GM12891 (cell line): ENCODE data around the gene HOXB13.

Source experiments
- DNase-seq: peaks from one replicate; pipeline ENCODE4 v3.0.0; 2011; ENCODE audit warnings: low spot score; ENCODE audit not compliant: insufficient read length
- FAIRE-seq: peaks from 2 replicates; lab custom pipeline; 2011; peaks lifted over from hg19 to GRCh38; lab: Jason Lieb, UNC
- PAX5 ChIP-seq: IDR thresholded peaks from 2 replicates; pipeline ENCODE4 v1.6.1; 2011; ENCODE audit warnings: low read length, moderate library complexity, mild to moderate bottlenecking; ENCODE audit not compliant: insufficient read depth, severe bottlenecking
- POLR2A ChIP-seq: IDR thresholded peaks from 2 replicates; pipeline ENCODE4 v1.6.1; 2011; ENCODE audit warnings: low read depth, low read length, control low read depth
- POLR2AphosphoS5 ChIP-seq: IDR thresholded peaks from 2 replicates; pipeline ENCODE4 v1.6.1; 2011; ENCODE audit warnings: low read depth, low read length, control low read depth
- POU2F2 ChIP-seq: IDR thresholded peaks from 2 replicates; pipeline ENCODE4 v1.6.1; 2011; ENCODE audit warnings: low read depth, mild to moderate bottlenecking, control low read depth, low read length, moderate library complexity
- SPI1 ChIP-seq: IDR thresholded peaks from 2 replicates; pipeline ENCODE4 v1.6.1; 2011; ENCODE audit warnings: low read depth, low read length, control low read depth
- TAF1 ChIP-seq: IDR thresholded peaks from 2 replicates; pipeline ENCODE4 v1.6.1; 2011; ENCODE audit warnings: low read depth, low read length, control low read depth

The HOXB13 gene

DNA sequence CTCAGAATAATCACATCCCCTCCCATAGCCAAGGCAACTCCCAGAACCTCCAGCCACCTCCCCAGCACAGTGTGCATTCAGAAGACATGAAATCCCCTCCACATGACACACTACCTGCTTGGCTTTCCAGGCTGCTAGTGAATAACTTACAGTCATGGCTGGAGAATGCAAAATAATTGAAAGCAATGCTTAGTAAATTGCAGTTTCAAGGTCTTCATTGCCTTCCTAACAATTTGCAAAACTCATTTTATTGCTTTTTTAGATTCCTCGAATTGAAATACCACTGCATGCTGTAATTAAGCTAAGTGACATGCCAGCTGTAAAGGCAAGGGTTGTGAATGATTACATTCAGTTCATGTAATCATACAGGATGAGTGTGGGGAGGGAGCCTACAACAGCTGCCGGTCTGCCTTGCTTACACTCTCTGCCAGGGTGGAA, 29.0 kb upstream of the HOXB13 start:
- no peak for TF ChIP-seq PAX5
- no peak for TF ChIP-seq POLR2AphosphoS5
- TF ChIP-seq POLR2A, result no peak
- TF ChIP-seq SPI1, result no peak
- TF ChIP-seq TAF1, result no peak
- TF ChIP-seq POU2F2, result no peak
- DNase-seq (no peak), FAIRE-seq (no peak)

- DNase-seq, result no peak
- no peak for FAIRE-seq
- no peak for TF ChIP-seq POU2F2
- no peak for TF ChIP-seq PAX5
- TF ChIP-seq TAF1, result no peak
- TF ChIP-seq POLR2A, result no peak
- no peak for TF ChIP-seq POLR2AphosphoS5
- peak; percentile 39; the same call in 1 of the 2 replicates for TF ChIP-seq SPI1
These were observed 28.3 kb upstream of the HOXB13 start for GRCh38 chr17:48756830-48757251.

GRCh38 chr17:48755356-48755755, 26.8 kb upstream of the HOXB13 start:
- no peak for TF ChIP-seq POLR2AphosphoS5
- TF ChIP-seq POU2F2, result no peak
- no peak for TF ChIP-seq POLR2A
- TF ChIP-seq PAX5, result no peak
- TF ChIP-seq TAF1, result no peak
- TF ChIP-seq SPI1, result no peak
- DNase-seq, result no peak
- no peak for FAIRE-seq

DNA sequence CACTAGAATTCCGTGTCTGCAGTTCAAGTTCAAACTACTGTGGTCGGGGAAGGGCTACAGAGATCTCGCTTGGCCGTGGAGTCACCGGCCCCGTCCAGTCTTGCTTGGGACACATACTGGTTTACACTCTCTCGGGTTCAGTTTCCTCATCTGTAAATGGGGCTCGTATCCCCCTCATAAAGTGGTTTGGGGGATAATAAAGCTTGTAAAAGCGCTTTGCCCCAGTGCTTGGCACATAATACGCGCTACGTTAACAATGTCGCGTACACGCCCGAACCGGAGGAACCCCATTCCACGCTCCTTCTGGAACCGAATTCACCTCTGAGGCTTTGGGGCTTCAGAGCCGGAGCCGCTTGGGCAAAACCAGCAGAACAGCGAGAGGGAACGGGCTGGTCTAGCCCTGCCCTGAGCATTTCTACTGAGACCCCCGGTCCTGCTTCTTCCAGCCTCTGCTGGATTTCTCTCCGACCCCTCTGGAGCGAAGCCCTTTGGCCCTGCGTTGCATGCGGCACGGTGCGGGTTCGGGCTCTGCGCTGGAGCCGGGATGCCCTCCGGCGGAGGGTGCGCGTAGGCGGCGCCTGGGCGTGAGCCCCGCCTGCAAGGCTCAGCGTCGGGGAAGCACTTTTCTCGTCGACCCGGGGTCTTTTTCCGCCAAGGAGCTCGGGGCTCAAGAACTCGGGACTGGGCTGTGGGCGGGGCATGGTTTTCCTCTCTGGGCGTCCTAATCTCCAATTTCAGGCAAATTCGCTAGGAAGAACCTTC, 26.1 kb upstream of the HOXB13 start:
- FAIRE-seq (no peak), DNase-seq (no peak)

DNA sequence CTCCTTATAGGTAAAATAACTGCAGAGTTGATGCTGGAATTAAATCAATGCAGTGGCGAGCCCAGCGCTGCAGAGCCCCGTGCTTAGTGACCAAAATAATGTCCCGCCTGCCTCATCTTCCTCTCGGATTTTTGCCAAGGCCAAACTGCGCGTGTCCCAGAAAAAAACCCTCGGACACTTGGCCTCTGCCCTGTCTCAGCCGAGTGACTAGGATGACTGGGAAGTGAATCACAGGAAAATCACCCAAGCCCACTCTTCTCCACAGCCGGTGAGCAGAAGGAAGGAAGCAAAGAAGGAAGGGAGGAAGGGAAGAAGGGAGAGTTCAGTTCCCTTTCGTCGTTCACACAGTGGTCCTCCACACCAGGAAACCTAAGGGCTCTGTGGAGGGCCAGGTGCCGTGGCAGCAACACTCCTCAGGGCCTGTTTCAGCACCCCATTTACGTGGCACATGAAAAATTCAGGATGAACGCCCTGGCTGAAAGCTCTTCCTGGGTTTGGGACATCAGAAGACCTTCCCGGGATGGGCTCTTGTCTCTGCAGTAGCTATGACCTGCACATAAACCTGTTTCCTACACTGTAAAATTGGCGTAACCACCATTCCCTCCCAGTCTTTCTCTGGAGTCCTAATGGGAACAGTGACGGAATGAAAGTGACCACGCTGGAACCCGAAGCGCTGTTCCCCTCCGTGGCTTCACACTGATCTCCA, 25.4 kb upstream of the HOXB13 start:
- no peak for FAIRE-seq
- TF ChIP-seq TAF1 (no peak), SPI1 (no peak), POLR2AphosphoS5 (no peak), PAX5 (no peak), POU2F2 (no peak), POLR2A (no peak)
- no peak for DNase-seq

More for the DNA sequence above, 26.1 kb upstream of the HOXB13 start:
- TF ChIP-seq POLR2AphosphoS5 (no peak), POLR2A (no peak), POU2F2 (no peak), SPI1 (no peak), PAX5 (no peak), TAF1 (no peak)

- no peak for FAIRE-seq
- TF ChIP-seq POLR2A (no peak), POLR2AphosphoS5 (no peak), PAX5 (no peak), SPI1 (no peak), POU2F2 (no peak), TAF1 (no peak)
These were observed 24.1 kb upstream of the HOXB13 start for GRCh38 chr17:48752399-48753288.

DNA sequence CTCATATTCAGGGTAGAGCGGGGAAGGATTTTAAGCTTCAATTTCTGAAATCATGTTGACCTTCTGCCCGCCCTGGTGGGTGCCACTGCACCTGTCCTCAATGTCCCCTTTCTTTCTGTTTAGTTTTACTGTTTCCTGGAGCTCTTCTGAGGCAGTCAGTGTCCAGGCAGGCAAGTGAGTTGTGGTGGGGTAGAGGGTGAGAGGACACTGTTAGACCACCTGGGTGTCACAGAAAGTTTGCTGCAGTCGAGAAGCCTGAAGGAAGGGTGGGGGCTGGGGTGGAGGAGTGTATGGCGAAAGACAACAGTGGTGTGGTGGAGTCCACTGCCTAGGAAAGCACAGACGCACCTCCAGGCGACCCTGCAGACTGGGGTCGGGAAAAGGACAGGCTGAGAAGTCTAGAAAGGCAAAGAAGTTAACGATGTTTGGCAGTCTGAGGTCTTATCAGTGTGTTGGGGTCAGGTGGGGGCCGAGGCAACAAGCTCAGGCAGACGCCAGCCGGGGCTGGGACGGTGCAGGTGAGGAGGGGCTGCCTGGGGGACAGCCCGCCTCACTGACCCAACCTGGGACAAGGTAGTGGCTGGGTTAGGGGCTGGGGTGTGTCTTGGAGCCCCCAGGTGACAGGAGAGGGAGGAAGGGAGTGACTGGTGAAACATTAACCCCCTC, 23.3 kb upstream of the HOXB13 start:
- DNase-seq, result no peak
- TF ChIP-seq POLR2AphosphoS5, result no peak
- no peak for TF ChIP-seq SPI1
- TF ChIP-seq TAF1, result no peak
- TF ChIP-seq POLR2A, result no peak
- TF ChIP-seq PAX5, result no peak
- FAIRE-seq, result no peak

More at GRCh38 chr17:48752399-48753288, 24.1 kb upstream of the HOXB13 start:
- DNase-seq, result no peak

DNA sequence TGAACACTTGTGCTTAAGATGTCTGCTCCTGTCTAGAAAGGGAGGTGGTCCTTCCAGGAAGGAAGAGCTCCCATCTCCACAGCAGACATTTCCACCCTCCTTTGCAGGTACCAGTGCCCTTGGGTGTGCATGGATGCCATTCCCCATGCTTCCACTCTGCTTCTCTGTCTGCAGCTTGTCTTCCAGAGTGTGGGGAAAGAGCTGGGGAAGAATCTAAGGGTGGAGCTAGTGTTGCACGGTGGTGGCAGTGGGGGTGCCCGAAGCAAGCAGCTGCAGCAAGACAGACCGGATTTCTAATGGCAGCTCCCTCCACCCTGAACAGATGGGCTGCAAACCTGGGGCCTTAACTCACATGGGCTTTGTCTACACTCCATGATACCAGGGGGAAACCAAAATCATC, 22.6 kb upstream of the HOXB13 start:
- DNase-seq, result no peak
- TF ChIP-seq TAF1 (no peak), PAX5 (no peak), POU2F2 (no peak), POLR2AphosphoS5 (no peak), POLR2A (no peak), SPI1 (no peak)
- FAIRE-seq, result no peak
